HG03060 (cell line): ENCODE data around the gene NID2.

Source experiments
- ATAC-seq: cut with Tn5 transposase; IDR thresholded peaks from one replicate; pipeline ENCODE4 v1.9.1; 2021; ENCODE audit warnings: low read depth, moderate number of reproducible peaks; ENCODE audit not compliant: unreplicated experiment

Gene NID2

GRCh38 chr14:52031781-52032180 lies 37.1 kb downstream of the NID2 start:
- ATAC-seq: no peak

GRCh38 chr14:52029881-52030280 lies 39.0 kb downstream of the NID2 start:
- ATAC-seq: no peak

- no peak for ATAC-seq
Observed at GRCh38 chr14:52026901-52027300, 42.0 kb downstream of the NID2 start.

- ATAC-seq: no peak
Observed at GRCh38 chr14:52026017-52026660, 42.7 kb downstream of the NID2 start.

GRCh38 chr14:52025310-52025709 lies 43.5 kb downstream of the NID2 start:
- ATAC-seq: no peak

- no peak for ATAC-seq
Observed at GRCh38 chr14:52023518-52023917, 45.3 kb downstream of the NID2 start.

- ATAC-seq: peak; percentile 88
Observed at GRCh38 chr14:52021957-52022600, 46.8 kb downstream of the NID2 start.

- ATAC-seq: no peak
Observed at GRCh38 chr14:52020866-52021717, 47.8 kb downstream of the NID2 start.

- no peak for ATAC-seq
Observed at GRCh38 chr14:52020161-52020714, 48.6 kb downstream of the NID2 start.

GRCh38 chr14:52018970-52019369 lies 49.9 kb downstream of the NID2 start:
- no peak for ATAC-seq

- no peak for ATAC-seq
Observed at GRCh38 chr14:52018252-52018651, 50.6 kb downstream of the NID2 start.

- no peak for ATAC-seq
Observed at GRCh38 chr14:52015411-52016030, 53.3 kb downstream of the NID2 start.

- no peak for ATAC-seq
Observed at GRCh38 chr14:52014601-52015267, 54.1 kb downstream of the NID2 start.

GRCh38 chr14:52013984-52014600 lies 54.8 kb downstream of the NID2 start:
- no peak for ATAC-seq

- ATAC-seq: no peak
Observed at GRCh38 chr14:52012635-52013034, 56.2 kb downstream of the NID2 start.

- no peak for ATAC-seq
Observed at GRCh38 chr14:52011523-52011922, 57.3 kb downstream of the NID2 start.

GRCh38 chr14:52010173-52010693 lies 58.6 kb downstream of the NID2 start:
- ATAC-seq: no peak

GRCh38 chr14:52008136-52008535 lies 60.7 kb downstream of the NID2 start:
- ATAC-seq: no peak

- ATAC-seq: no peak
Observed at GRCh38 chr14:52007637-52008036, 61.2 kb downstream of the NID2 start.

- ATAC-seq: no peak
Observed at GRCh38 chr14:52007211-52007610, 61.6 kb downstream of the NID2 start.
